ENCODE results near the gene MACO1.
"Not testable (repeated sequence)": the region's sequence is repeated elsewhere in the genome, so short reads cannot be mapped to it uniquely, and the experiment has no call there.

Gene MACO1

GRCh38 chr1:25430073-25430966 is at the start of gene MACO1:
Gene MACO1, plus strand, starts transcription at chr1:25430897. Its CDS starts 202 bp downstream, at chr1:25431099.
- DNase-seq (ENCODE audit: low read depth in 2 of 2), result peak; percentile 94

GRCh38 chr1:25382543-25382942 is 48.2 kb upstream of the MACO1 start:
- DNase-seq (ENCODE audit: low read depth in 2 of 2), result not testable (repeated sequence)

- not testable (repeated sequence) for DNase-seq (ENCODE audit: low read depth in 2 of 2)
These were observed 47.6 kb upstream of the MACO1 start for GRCh38 chr1:25383090-25383489.

GRCh38 chr1:25383875-25384274 is 46.8 kb upstream of the MACO1 start:
- not testable (repeated sequence) for DNase-seq (ENCODE audit: low read depth in 2 of 2)

GRCh38 chr1:25387096-25387495 is 43.6 kb upstream of the MACO1 start:
- DNase-seq (ENCODE audit: low read depth in 2 of 2), result not testable (repeated sequence)

- not testable (repeated sequence) for DNase-seq (ENCODE audit: low read depth in 2 of 2)
These were observed 42.0 kb upstream of the MACO1 start for GRCh38 chr1:25388691-25389090.

GRCh38 chr1:25389721-25390120 is 41.0 kb upstream of the MACO1 start:
- not testable (repeated sequence) for DNase-seq (ENCODE audit: low read depth in 2 of 2)

GRCh38 chr1:25392841-25393240 is 37.9 kb upstream of the MACO1 start:
- DNase-seq (ENCODE audit: low read depth in 2 of 2), result no peak

GRCh38 chr1:25397549-25397948 is 33.1 kb upstream of the MACO1 start:
- DNase-seq (ENCODE audit: low read depth in 2 of 2), result not testable (repeated sequence)

GRCh38 chr1:25398079-25398478 is 32.6 kb upstream of the MACO1 start:
- not testable (repeated sequence) for DNase-seq (ENCODE audit: low read depth in 2 of 2)

GRCh38 chr1:25402947-25403803 is 27.5 kb upstream of the MACO1 start:
- DNase-seq (ENCODE audit: low read depth in 2 of 2), result not testable (repeated sequence)

GRCh38 chr1:25405731-25406305 is 24.9 kb upstream of the MACO1 start:
- DNase-seq (ENCODE audit: low read depth in 2 of 2), result not testable (repeated sequence)

- not testable (repeated sequence) for DNase-seq (ENCODE audit: low read depth in 2 of 2)
These were observed 20.9 kb upstream of the MACO1 start for GRCh38 chr1:25409641-25410427.

- DNase-seq (ENCODE audit: low read depth in 2 of 2), result not testable (repeated sequence)
These were observed 17.6 kb upstream of the MACO1 start for GRCh38 chr1:25412872-25413623.

- DNase-seq (ENCODE audit: low read depth in 2 of 2), result not testable (repeated sequence)
These were observed 16.5 kb upstream of the MACO1 start for GRCh38 chr1:25414157-25414556.

- not testable (repeated sequence) for DNase-seq (ENCODE audit: low read depth in 2 of 2)
These were observed 16.1 kb upstream of the MACO1 start for GRCh38 chr1:25414578-25414977.

GRCh38 chr1:25417280-25417679 is 13.4 kb upstream of the MACO1 start:
- not testable (repeated sequence) for DNase-seq (ENCODE audit: low read depth in 2 of 2)

GRCh38 chr1:25419339-25419738 is 11.4 kb upstream of the MACO1 start:
- DNase-seq (ENCODE audit: low read depth in 2 of 2), result not testable (repeated sequence)

- not testable (repeated sequence) for DNase-seq (ENCODE audit: low read depth in 2 of 2)
These were observed 10.0 kb upstream of the MACO1 start, which contains the start of gene RHCE for GRCh38 chr1:25420715-25421114. Gene RHCE, minus strand, starts transcription at chr1:25420825. Its CDS starts 39 bp downstream, at chr1:25420786.

GRCh38 chr1:25423206-25423605 is 7.5 kb upstream of the MACO1 start:
- DNase-seq (ENCODE audit: low read depth in 2 of 2), result not testable (repeated sequence)

Measured in stimulated activated CD8-positive, alpha-beta memory T cell treated with anti-CD3 and anti-CD28 coated beads, Interleukin-2, amount 100 ng/mL, for 1 hour (primary cell).